Glutamatergic neuron (in vitro differentiated cells): Measurements from ENCODE around the gene CBFB. TPM values are rescaled to one million over a fixed set of nuclear protein-coding genes. Genes with fewer than 3 reads are reported as not detected.
A peak's percentile ranks its signal among the peaks of the same experiment; 100 is the strongest.

ENCODE experiments used
- DNase-seq: peaks from one replicate; pipeline ENCODE4 v3.0.0; 2022
- H3K27ac Mint-ChIP-seq: one replicate; pipeline ENCODE4 v1.8.0; 2020; ENCODE audit warnings: mild to moderate bottlenecking, mixed read lengths, inconsistent platforms; ENCODE audit not compliant: unreplicated experiment
- H3K27me3 Mint-ChIP-seq: one replicate; pipeline ENCODE4 v1.8.0; 2020; ENCODE audit warnings: mild to moderate bottlenecking, moderate library complexity, mixed read lengths, inconsistent platforms; ENCODE audit not compliant: unreplicated experiment
- H3K36me3 Mint-ChIP-seq: one replicate; pipeline ENCODE4 v1.8.0; 2020; ENCODE audit warnings: mild to moderate bottlenecking, mixed read lengths, inconsistent platforms; ENCODE audit not compliant: unreplicated experiment
- H3K4me1 Mint-ChIP-seq: one replicate; pipeline ENCODE4 v1.8.0; 2020; ENCODE audit warnings: mild to moderate bottlenecking, low read depth, mixed read lengths, inconsistent platforms; ENCODE audit not compliant: unreplicated experiment
- H3K4me3 Mint-ChIP-seq: one replicate; pipeline ENCODE4 v1.8.0; 2020; ENCODE audit warnings: mild to moderate bottlenecking, mixed read lengths, inconsistent platforms; ENCODE audit not compliant: unreplicated experiment
- H3K9me3 Mint-ChIP-seq: one replicate; pipeline ENCODE4 v1.8.0; 2020; ENCODE audit warnings: mild to moderate bottlenecking, moderate library complexity, mixed read lengths, inconsistent platforms; ENCODE audit not compliant: unreplicated experiment
- CTCF ChIP-seq: fragments of 200-600 bp; sonication (generic); IDR thresholded peaks from one replicate; pipeline ENCODE4 v1.5.0; 2021; ENCODE audit not compliant: partially characterized antibody, unreplicated experiment
- total RNA-seq: library from RNA; stranded (reverse); fragmentation: NEBNext Ultra II Directional; extraction: Animal tissue kit (Norgen Biotek cat#: 25700); gene quantifications from one replicate; pipeline ENCODE4 v1.2.1, GENCODE V29; 2021; ENCODE audit not compliant: unreplicated experiment

CBFB gene
- total RNA-seq, 1 donor from 2014 or later: 168 TPM

GRCh38 chr16:67034487-67034886, 5.5 kb downstream of the CBFB start:
- no peaks in the 10 kb centered on the region for H3K36me3 Mint-ChIP-seq
- DNase-seq: no peak
- peaks cover 12% of the 10 kb centered on the region for H3K9me3 Mint-ChIP-seq
- H3K27ac Mint-ChIP-seq: peak overlapping the region; percentile 80
- H3K4me3 Mint-ChIP-seq: peak overlapping the region; percentile 71
- H3K4me1 Mint-ChIP-seq: peaks cover 33% of the 10 kb centered on the region
- no peak for TF ChIP-seq CTCF
- H3K27me3 Mint-ChIP-seq: peaks cover 7% of the 10 kb centered on the region

- Mint-ChIP-seq H3K4me1 (peaks cover 41% of the 10 kb centered on the region), H3K27ac (peak overlapping the region; percentile 80), H3K36me3 (no peaks in the 10 kb centered on the region), H3K9me3 (peaks cover 8% of the 10 kb centered on the region), H3K27me3 (peaks cover 6% of the 10 kb centered on the region), H3K4me3 (peak overlapping the region; percentile 85)
- no peak for TF ChIP-seq CTCF
- DNase-seq: no peak
Observed at GRCh38 chr16:67035364-67035763, 6.4 kb downstream of the CBFB start.

- no peak for TF ChIP-seq CTCF
- Mint-ChIP-seq H3K4me3 (peak overlapping the region; percentile 88), H3K27ac (peak overlapping the region; percentile 98), H3K27me3 (peaks cover 3% of the 10 kb centered on the region), H3K36me3 (no peaks in the 10 kb centered on the region), H3K4me1 (peaks cover 47% of the 10 kb centered on the region), H3K9me3 (peaks cover 8% of the 10 kb centered on the region)
- DNase-seq: peak; percentile 68
Observed at GRCh38 chr16:67036323-67036741, 7.4 kb downstream of the CBFB start.

- peak overlapping the region; percentile 76 for H3K4me3 Mint-ChIP-seq
Observed at GRCh38 chr16:67039260-67040020, 10.5 kb downstream of the CBFB start.

More at GRCh38 chr16:67039260-67040020, 10.5 kb downstream of the CBFB start:
- H3K9me3 Mint-ChIP-seq: peaks cover 12% of the 10 kb centered on the region
- peaks cover 43% of the 10 kb centered on the region for H3K4me1 Mint-ChIP-seq
- TF ChIP-seq CTCF: no peak
- H3K27ac Mint-ChIP-seq: no peak overlapping the region
- H3K27me3 Mint-ChIP-seq: peaks cover 3% of the 10 kb centered on the region
- DNase-seq: no peak
- H3K36me3 Mint-ChIP-seq: no peaks in the 10 kb centered on the region
